Activated CD8-positive, alpha-beta memory T cell treated with anti-CD3 and anti-CD28 coated beads, Interleukin-2, amount 50 U/mL, for 4 hours (primary cell): ENCODE data around the gene GFOD2.

ENCODE experiments used
- DNase-seq: peaks from one replicate; pipeline ENCODE4 v3.0.0-alpha.2; 2020

GFOD2 gene

GRCh38 chr16:67628216-67628615 lies 90.9 kb downstream of the GFOD2 start:
- DNase-seq, result no peak
